WTC11 (cell line): ENCODE measurements around the gene FARSA. TPM values are rescaled to one million over a fixed set of nuclear protein-coding genes. Genes with fewer than 3 reads are reported as not detected.
A peak's percentile ranks its signal among the peaks of the same experiment; 100 is the strongest.
"Not testable (repeated sequence)": the region's sequence is repeated elsewhere in the genome, so short reads cannot be mapped to it uniquely, and the experiment has no call there.

Source experiments
- ATAC-seq: fragments of 200-7000 bp; cut with Tn5 transposase; 2 replicates; pipeline ENCODE4 v1.10.0; 2021; ENCODE audit warnings: mild to moderate bottlenecking, moderate library complexity
- CTCF ChIA-PET: fragments of 300-600 bp; sonication (Branson Sonifier 250); formaldehyde crosslinking; loops from one replicate; lab custom pipeline; 2021; ENCODE audit warnings: antibody characterized with exemption; lab: Charles Lee
- POLR2A ChIA-PET: fragments of 350-600 bp; sonication (Branson Sonifier 250); formaldehyde crosslinking; loops from one replicate; lab custom pipeline; 2021; ENCODE audit warnings: antibody characterized with exemption; lab: Charles Lee
- DNase-seq: peaks from one replicate; pipeline ENCODE4 v3.0.0; 2021; ENCODE audit warnings: low spot score
- H3K27ac Mint-ChIP-seq: 2 replicates; pipeline ENCODE4 v1.8.0; 2021; ENCODE audit warnings: mixed read lengths
- H3K27me3 Mint-ChIP-seq: 2 replicates; pipeline ENCODE4 v1.8.0; 2021; ENCODE audit warnings: low read depth, mild to moderate bottlenecking, moderate library complexity, mixed read lengths
- H3K36me3 Mint-ChIP-seq: 2 replicates; pipeline ENCODE4 v1.8.0; 2021; ENCODE audit warnings: mixed read lengths
- H3K4me1 Mint-ChIP-seq: 2 replicates; pipeline ENCODE4 v1.8.0; 2022; ENCODE audit warnings: mixed read lengths
- H3K4me3 Mint-ChIP-seq: 2 replicates; pipeline ENCODE4 v1.8.0; 2021; ENCODE audit warnings: mild to moderate bottlenecking, moderate library complexity, mixed read lengths
- H3K9me3 Mint-ChIP-seq: 2 replicates; pipeline ENCODE4 v1.8.0; 2021; ENCODE audit warnings: mixed read lengths
- ATF6 ChIP-seq: sonication (generic); formaldehyde crosslinking; IDR thresholded peaks from 2 replicates; pipeline ENCODE4 v1.8.1; 2023; ENCODE audit warnings: mild to moderate bottlenecking, missing genetic modification reagents
- E2F4 ChIP-seq: sonication (generic); formaldehyde crosslinking; IDR thresholded peaks from 2 replicates; pipeline ENCODE4 v1.8.1; 2022; ENCODE audit warnings: low read depth, mild to moderate bottlenecking, moderate library complexity, missing genetic modification reagents, borderline replicate concordance
- EMX1 ChIP-seq: fragments of 250-450 bp; sonication (Bioruptor Pico); IDR thresholded peaks from 2 replicates; pipeline ENCODE4 v1.8.0; 2021; ENCODE audit warnings: mild to moderate bottlenecking
- FOXP4 ChIP-seq: sonication (generic); formaldehyde crosslinking; IDR thresholded peaks from 2 replicates; pipeline ENCODE4 v1.8.0; 2022; ENCODE audit warnings: mild to moderate bottlenecking, missing genetic modification reagents
- GTF2I ChIP-seq: fragments of 250-450 bp; sonication (Bioruptor Pico); conservative IDR thresholded peaks from 2 replicates; pipeline ENCODE4 v1.4.0; 2021; ENCODE audit warnings: mild to moderate bottlenecking
- IRF1 ChIP-seq: sonication (generic); formaldehyde crosslinking; IDR thresholded peaks from 2 replicates; pipeline ENCODE4 v1.8.0; 2023; ENCODE audit warnings: missing genetic modification reagents
- PREB ChIP-seq: sonication (generic); formaldehyde crosslinking; IDR thresholded peaks from 2 replicates; pipeline ENCODE4 v1.8.1; 2022; ENCODE audit warnings: mild to moderate bottlenecking, missing genetic modification reagents, moderate library complexity, borderline replicate concordance
- PRRX2 ChIP-seq: fragments of 250-450 bp; sonication (Bioruptor Pico); IDR thresholded peaks from 2 replicates; pipeline ENCODE4 v1.8.0; 2021; ENCODE audit warnings: mild to moderate bottlenecking
- RELA ChIP-seq: sonication (generic); formaldehyde crosslinking; IDR thresholded peaks from 2 replicates; pipeline ENCODE4 v1.8.1; 2022; ENCODE audit warnings: missing genetic modification reagents, mild to moderate bottlenecking, borderline replicate concordance
- SMAD4 ChIP-seq: sonication (generic); formaldehyde crosslinking; IDR thresholded peaks from 2 replicates; pipeline ENCODE4 v1.8.0; 2022; ENCODE audit warnings: mild to moderate bottlenecking, missing genetic modification reagents
- SOX15 ChIP-seq: fragments of 250-450 bp; sonication (Bioruptor Pico); IDR thresholded peaks from 2 replicates; pipeline ENCODE4 v1.9.0; 2021; ENCODE audit warnings: mild to moderate bottlenecking
- SP1 ChIP-seq: sonication (generic); formaldehyde crosslinking; conservative IDR thresholded peaks from 2 replicates; pipeline ENCODE4 v1.8.1; 2022; ENCODE audit warnings: missing genetic modification reagents
- TEAD1 ChIP-seq: sonication (generic); formaldehyde crosslinking; IDR thresholded peaks from 2 replicates; pipeline ENCODE4 v1.8.0; 2022; ENCODE audit warnings: mild to moderate bottlenecking, missing genetic modification reagents
- ZMAT4 ChIP-seq: fragments of 250-450 bp; sonication (Bioruptor Pico); IDR thresholded peaks from 2 replicates; pipeline ENCODE4 v1.9.0; 2021; ENCODE audit warnings: mild to moderate bottlenecking
- ZNF121 ChIP-seq: sonication (generic); formaldehyde crosslinking; IDR thresholded peaks from 2 replicates; pipeline ENCODE4 v1.8.0; 2023; ENCODE audit warnings: missing genetic modification reagents
- ZNF232 ChIP-seq: sonication (generic); formaldehyde crosslinking; IDR thresholded peaks from 2 replicates; pipeline ENCODE4 v1.8.0; 2022; ENCODE audit warnings: mild to moderate bottlenecking, missing genetic modification reagents
- ZNF317 ChIP-seq: sonication (generic); formaldehyde crosslinking; IDR thresholded peaks from 2 replicates; pipeline ENCODE4 v1.8.1; 2023; ENCODE audit warnings: low read depth, mild to moderate bottlenecking, moderate library complexity, missing genetic modification reagents, borderline replicate concordance
- ZNF425 ChIP-seq: fragments of 250-450 bp; sonication (Bioruptor Pico); conservative IDR thresholded peaks from 2 replicates; pipeline ENCODE4 v1.9.0; 2021; ENCODE audit warnings: mild to moderate bottlenecking
- ZNF512 ChIP-seq: sonication (generic); formaldehyde crosslinking; IDR thresholded peaks from 2 replicates; pipeline ENCODE4 v1.8.1; 2022; ENCODE audit warnings: missing genetic modification reagents, borderline replicate concordance
- total RNA-seq: library from RNA; stranded (reverse); gene quantifications from 3 replicates; pipeline ENCODE4 v1.2.3, GENCODE V29; 2021

Gene FARSA
- total RNA-seq, 1 experiment from 2014 or later, result 108 TPM

- peak overlapping the region; percentile 46; the same call in 1 of the 2 replicates for H3K27ac Mint-ChIP-seq
- peaks cover 22% of the 10 kb centered on the region for H3K27me3 Mint-ChIP-seq
- H3K4me1 Mint-ChIP-seq, result no peaks in the 10 kb centered on the region
- DNase-seq (no peak), ATAC-seq (no peak)
- H3K36me3 Mint-ChIP-seq, result peaks cover 36% of the 10 kb centered on the region
- POLR2A ChIA-PET, result interaction anchor here (0.5 to 1.0 kb wide), 3 partner anchors 13 to 1947 kb away, joined by 3 to 7 read pairs (median 4); partner anchors contain the start of gene FARSA
- H3K9me3 Mint-ChIP-seq, result peaks cover 9% of the 10 kb centered on the region
- TF ChIP-seq ZNF121 (CRISPR knock-in tag), result peak; percentile 68; the same call in 1 of the 2 replicates
- no peak for TF ChIP-seq PRRX2
- H3K4me3 Mint-ChIP-seq, result no peak overlapping the region
- CTCF ChIA-PET, result interaction anchor here (0.7 to 1.4 kb wide), 3 partner anchors 36 to 70 kb away, joined by 3 to 6 read pairs (median 5); no protein-coding TSS in a partner anchor
Observed at GRCh38 chr19:12921047-12921446, 12.5 kb downstream of the FARSA start.

GRCh38 chr19:12918253-12918652 is 15.3 kb downstream of the FARSA start:
- ATAC-seq (no peak), DNase-seq (no peak)
- Mint-ChIP-seq H3K4me3 (0 out of 2 replicates have a peak overlapping the region, but pooled peaks have one; percentile 31), H3K9me3 (peaks cover 9% of the 10 kb centered on the region), H3K36me3 (peaks cover 12% of the 10 kb centered on the region), H3K27ac (no peak overlapping the region), H3K4me1 (peaks cover 13% of the 10 kb centered on the region), H3K27me3 (peaks cover 22% of the 10 kb centered on the region)
- TF ChIP-seq FOXP4 (CRISPR knock-in tag) (no peak), RELA (CRISPR knock-in tag) (no peak), PRRX2 (no peak), PREB (CRISPR knock-in tag) (no peak), GTF2I (CRISPR knock-in tag) (no peak), SOX15 (CRISPR knock-in tag) (no peak), SP1 (no peak), ZNF317 (no peak), ZMAT4 (CRISPR knock-in tag) (no peak), ZNF512 (CRISPR knock-in tag) (no peak), ZNF425 (no peak), TEAD1 (no peak), ATF6 (no peak), E2F4 (no peak), SMAD4 (CRISPR knock-in tag) (no peak), IRF1 (no peak), EMX1 (CRISPR knock-in tag) (no peak), ZNF232 (CRISPR knock-in tag) (no peak)
- POLR2A ChIA-PET, result no interaction called here
- CTCF ChIA-PET, result interaction anchor here (3.3 kb wide), 1 partner anchor 47 kb away, joined by 14 read pairs; no protein-coding TSS in a partner anchor

GRCh38 chr19:12915860-12916259 is 17.7 kb downstream of the FARSA start:
- Mint-ChIP-seq H3K4me1 (peaks cover 27% of the 10 kb centered on the region), H3K27ac (peak overlapping the region; percentile 72; the same call in 1 of the 2 replicates), H3K27me3 (peaks cover 22% of the 10 kb centered on the region)
- POLR2A ChIA-PET, H3K4me3 Mint-ChIP-seq, ATAC-seq, H3K9me3 Mint-ChIP-seq, DNase-seq, H3K36me3 Mint-ChIP-seq: not testable (repeated sequence)
- CTCF ChIA-PET, result interaction anchor here (1.1 to 3.7 kb wide), 2 partner anchors 49 to 120 kb away, joined by 3 to 31 read pairs; no protein-coding TSS in a partner anchor
